Large intestine (tissue), 3 donors: Measurements from ENCODE around the gene SLC41A3. TPM values are rescaled to one million over a fixed set of nuclear protein-coding genes. Genes with fewer than 3 reads are reported as not detected.
"Not testable (repeated sequence)": the region's sequence is repeated elsewhere in the genome, so short reads cannot be mapped to it uniquely, and the experiment has no call there.

ENCODE experiments used
- DNase-seq, 2 donors: peaks; one replicate each; pipeline versions ENCODE4 v3.0.0 to v3.0.0-alpha.2; 2013
- H3K27ac ChIP-seq: one replicate; pipeline ENCODE4 v1.5.1; 2013; ENCODE audit warnings: low read length
- H3K27me3 ChIP-seq: 2 replicates; pipeline ENCODE4 v1.6.1; 2013; ENCODE audit warnings: low read length; ENCODE audit not compliant: control insufficient read depth, insufficient read depth
- H3K36me3 ChIP-seq: 2 replicates; pipeline ENCODE4 v1.6.1; 2013; ENCODE audit warnings: low read length; ENCODE audit not compliant: control insufficient read depth, insufficient read depth
- H3K4me1 ChIP-seq: one replicate; pipeline ENCODE4 v1.6.1; 2013; ENCODE audit warnings: low read length; ENCODE audit not compliant: control insufficient read depth, insufficient read depth
- H3K4me3 ChIP-seq: one replicate; pipeline ENCODE4 v1.5.1; 2013; ENCODE audit warnings: low read length
- H3K9me3 ChIP-seq: one replicate; pipeline ENCODE4 v1.6.1; 2013; ENCODE audit warnings: mild to moderate bottlenecking, low read depth, low read length, moderate library complexity; ENCODE audit not compliant: control insufficient read depth
- WGBS: methylation state at CpG from one replicate; pipeline ENCODE4 v1.1.5; 2013; ENCODE audit warnings: low lambda C conversion rate; ENCODE audit not compliant: insufficient coverage; 5-methylcytosine and 5-hydroxymethylcytosine counted together
- polyA plus RNA-seq: library from polyadenylated mRNA; unstranded; fragments of 120-200 nt; gene quantifications from one replicate; pipeline ENCODE4 v1.2.1, GENCODE V29; 2013

SLC41A3 gene
- polyA plus RNA-seq, 1 donor: 32.8 TPM

DNA sequence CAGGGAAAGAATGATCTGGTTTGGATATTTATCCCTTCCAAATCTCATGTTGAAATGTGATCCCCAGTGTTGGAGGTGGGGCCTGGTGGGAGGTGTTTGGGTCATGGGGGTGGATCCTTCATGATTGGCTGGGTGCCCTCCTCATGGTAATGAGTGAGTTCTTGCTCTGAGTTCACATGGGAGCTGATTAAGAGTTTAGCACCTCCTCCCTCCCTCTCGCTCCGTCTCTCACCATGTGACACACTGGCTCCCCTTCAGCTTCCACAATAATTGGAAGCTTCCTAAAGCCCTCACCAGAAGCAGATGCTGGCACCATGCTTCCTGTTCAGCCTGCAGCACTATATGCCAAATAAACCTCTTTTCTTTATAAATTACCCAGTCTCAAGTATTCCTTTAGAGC lies 45.1 kb downstream of the SLC41A3 start:
- H3K4me1 ChIP-seq, H3K27me3 ChIP-seq, DNase-seq, H3K9me3 ChIP-seq, H3K36me3 ChIP-seq, H3K4me3 ChIP-seq, H3K27ac ChIP-seq: not testable (repeated sequence)
- no CpG with 5 or more reads among the region's 2 CpGs for WGBS

DNA sequence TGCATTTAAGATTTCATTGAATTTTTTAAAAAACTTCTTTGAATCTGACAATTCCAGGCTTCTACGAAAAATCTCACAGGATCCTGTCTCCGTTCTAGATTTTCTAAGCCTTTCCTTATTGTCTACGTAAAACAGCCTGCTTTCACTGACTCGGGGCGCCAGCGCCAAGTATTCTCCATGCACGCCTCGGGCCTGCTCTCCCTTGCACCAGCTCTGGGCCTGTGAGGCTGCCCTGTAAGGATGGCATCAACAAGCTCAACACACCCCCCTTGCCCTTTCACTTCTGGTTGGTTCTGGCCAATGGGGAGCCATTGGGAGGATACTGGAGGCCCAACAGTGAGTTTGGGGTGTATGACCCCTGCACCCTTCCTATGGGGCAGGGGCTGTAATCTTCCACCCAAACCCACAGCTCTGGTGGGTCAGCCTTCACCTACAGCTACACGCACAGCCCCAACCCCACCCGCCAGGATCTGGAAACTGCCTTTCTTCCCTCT lies 47.8 kb downstream of the SLC41A3 start:
- H3K4me1 ChIP-seq: no peaks in the 10 kb centered on the region
- WGBS: no CpG with 5 or more reads among the region's 10 CpGs
- no peak overlapping the region for H3K4me3 ChIP-seq
- H3K9me3 ChIP-seq: no peaks in the 10 kb centered on the region
- DNase-seq: no peak
- no peak overlapping the region for H3K27ac ChIP-seq
- H3K27me3 ChIP-seq: no peaks in the 10 kb centered on the region
- H3K36me3 ChIP-seq: peaks cover 3% of the 10 kb centered on the region

DNA sequence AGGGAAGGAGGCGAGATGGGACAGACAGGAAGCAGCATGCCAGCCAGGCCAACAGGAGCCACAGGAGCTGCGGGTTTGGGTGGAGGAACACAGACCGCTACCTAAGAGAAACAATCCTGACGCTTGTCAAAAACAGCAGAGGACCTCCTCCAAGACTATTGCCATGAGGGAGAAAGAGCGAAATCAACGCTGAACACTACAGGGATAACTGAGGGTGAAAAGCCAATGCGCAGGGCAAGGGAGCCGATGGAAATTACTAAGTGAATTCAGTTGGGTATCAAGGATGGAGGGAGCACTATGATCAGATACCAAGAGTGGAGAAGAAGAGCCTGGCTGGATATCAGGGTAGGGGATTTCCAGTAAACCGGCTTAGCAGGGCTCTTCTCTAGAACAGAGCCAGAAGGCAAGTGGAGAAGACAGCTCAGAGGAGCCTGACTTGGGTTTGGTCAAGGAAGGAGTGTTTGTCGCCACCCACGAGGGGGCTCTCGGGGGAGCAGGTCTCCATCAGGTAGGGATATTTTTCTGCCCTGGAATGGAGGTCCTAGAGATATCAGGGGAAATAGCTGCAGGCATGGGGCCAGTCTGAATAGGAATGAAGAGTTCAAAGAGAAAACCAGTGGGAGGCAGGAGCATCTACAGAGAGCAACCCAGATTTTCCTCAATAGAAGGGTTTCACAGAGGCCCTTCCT lies 48.4 kb downstream of the SLC41A3 start:
- no peaks in the 10 kb centered on the region for H3K27me3 ChIP-seq
- H3K4me1 ChIP-seq: no peaks in the 10 kb centered on the region
- DNase-seq: no peak
- WGBS: 93% methylated on average over 3 of the region's 12 CpGs
- peaks cover 3% of the 10 kb centered on the region for H3K36me3 ChIP-seq
- no peaks in the 10 kb centered on the region for H3K9me3 ChIP-seq
- no peak overlapping the region for H3K27ac ChIP-seq
- H3K4me3 ChIP-seq: no peak overlapping the region

DNA sequence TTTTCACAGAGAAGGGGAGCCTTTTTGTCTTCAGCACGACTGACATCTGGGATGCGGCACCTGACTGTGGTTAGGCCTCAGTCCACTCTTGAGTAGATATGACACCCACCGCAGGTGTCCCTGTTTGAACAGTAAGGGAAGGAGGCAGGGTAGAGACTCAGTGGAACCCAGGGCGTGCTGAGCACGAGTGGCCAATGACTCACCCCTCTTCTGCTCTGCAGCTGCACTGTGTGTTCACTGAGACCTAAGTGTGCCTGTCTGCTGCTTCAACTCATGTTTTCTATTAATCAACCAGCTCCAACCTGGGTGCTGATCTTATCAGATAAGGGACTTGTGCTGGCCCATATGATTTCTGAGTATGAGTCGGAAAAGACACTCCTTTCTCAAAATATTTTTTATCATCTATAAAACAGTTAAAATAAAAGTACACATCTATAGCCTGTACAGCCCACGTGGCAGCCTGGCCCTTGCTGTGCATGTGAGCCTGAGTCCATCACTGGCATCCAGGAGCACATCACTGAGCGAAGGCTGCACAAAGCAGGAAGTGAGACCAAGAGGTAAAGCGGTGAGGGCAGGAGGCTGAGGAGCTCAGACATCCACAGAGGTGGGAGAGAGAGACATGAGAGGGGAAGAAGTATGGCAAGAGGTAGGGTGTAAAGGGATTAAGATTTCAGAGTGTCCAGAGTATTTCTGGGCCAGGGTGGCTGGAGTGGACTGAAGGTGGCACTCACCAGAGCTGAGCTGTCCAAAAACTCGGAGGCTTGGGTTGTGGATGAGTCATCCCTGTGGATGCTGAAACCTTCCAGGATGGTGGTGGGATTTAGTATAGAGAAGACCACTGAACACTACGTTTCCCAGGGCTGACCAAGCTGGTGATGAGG lies 49.2 kb downstream of the SLC41A3 start:
- DNase-seq: no peak
- WGBS: 0% methylated on average over 1 of the region's 11 CpGs
- no peak overlapping the region for H3K4me3 ChIP-seq

GRCh38 chr3:126033765-126034164 lies 50.2 kb downstream of the SLC41A3 start:
- H3K27ac ChIP-seq: no peak overlapping the region
- no peaks in the 10 kb centered on the region for H3K9me3 ChIP-seq
- no peaks in the 10 kb centered on the region for H3K27me3 ChIP-seq
- H3K4me1 ChIP-seq: no peaks in the 10 kb centered on the region
- WGBS: no CpG with 5 or more reads among the region's 5 CpGs
- peaks cover 3% of the 10 kb centered on the region for H3K36me3 ChIP-seq
- DNase-seq: no peak
- no peak overlapping the region for H3K4me3 ChIP-seq

More for the DNA sequence above, 49.2 kb downstream of the SLC41A3 start:
- no peaks in the 10 kb centered on the region for H3K27me3 ChIP-seq
- H3K27ac ChIP-seq: no peak overlapping the region
- H3K4me1 ChIP-seq: no peaks in the 10 kb centered on the region
- peaks cover 3% of the 10 kb centered on the region for H3K36me3 ChIP-seq
- H3K9me3 ChIP-seq: no peaks in the 10 kb centered on the region

GRCh38 chr3:126033051-126033745 lies 50.7 kb downstream of the SLC41A3 start:
- Histone ChIP-seq H3K27ac (no peak overlapping the region), H3K27me3 (no peaks in the 10 kb centered on the region), H3K4me3 (no peak overlapping the region), H3K4me1 (no peaks in the 10 kb centered on the region), H3K9me3 (peaks cover 5% of the 10 kb centered on the region), H3K36me3 (peaks cover 3% of the 10 kb centered on the region)
- 100% methylated on average over 1 of the region's 3 CpGs for WGBS
- no peak for DNase-seq

DNA sequence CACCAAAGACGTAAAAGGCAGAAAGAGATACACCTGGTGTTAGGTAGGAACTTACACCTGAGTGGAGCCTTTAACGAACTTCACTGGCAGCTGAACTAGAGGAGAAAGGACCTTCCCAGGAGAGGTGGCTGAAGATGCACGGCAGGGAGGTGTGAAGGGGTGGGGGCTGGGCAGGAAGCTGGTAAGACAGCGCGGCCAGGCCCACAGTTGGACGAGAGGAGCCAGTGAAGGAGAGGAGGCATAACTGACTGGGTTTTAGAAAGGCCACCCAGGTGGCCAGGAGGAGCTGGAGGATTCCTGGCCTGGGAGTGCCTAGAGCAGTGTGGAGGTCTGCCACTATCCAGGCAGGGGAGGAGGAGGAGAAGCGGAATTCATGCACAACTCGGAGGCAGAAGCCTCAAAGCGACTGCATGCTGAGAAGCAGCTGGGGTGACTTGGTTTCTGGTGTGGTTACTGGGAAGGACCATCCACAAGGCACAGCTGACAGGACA lies 51.9 kb downstream of the SLC41A3 start:
- DNase-seq: no peak
- WGBS: no CpG with 5 or more reads among the region's 9 CpGs
- no peak overlapping the region for H3K27ac ChIP-seq
- peaks cover 10% of the 10 kb centered on the region for H3K9me3 ChIP-seq
- H3K4me1 ChIP-seq: no peaks in the 10 kb centered on the region
- H3K36me3 ChIP-seq: peaks cover 3% of the 10 kb centered on the region
- no peak overlapping the region for H3K4me3 ChIP-seq
- no peaks in the 10 kb centered on the region for H3K27me3 ChIP-seq

GRCh38 chr3:126030455-126030854 lies 53.5 kb downstream of the SLC41A3 start:
- Histone ChIP-seq H3K27me3 (no peaks in the 10 kb centered on the region), H3K4me3 (no peak overlapping the region), H3K9me3 (peaks cover 10% of the 10 kb centered on the region), H3K4me1 (no peaks in the 10 kb centered on the region), H3K36me3 (peaks cover 5% of the 10 kb centered on the region), H3K27ac (no peak overlapping the region)
- WGBS: 50% methylated on average over 1 of the region's 1 CpG
- no peak for DNase-seq

DNA sequence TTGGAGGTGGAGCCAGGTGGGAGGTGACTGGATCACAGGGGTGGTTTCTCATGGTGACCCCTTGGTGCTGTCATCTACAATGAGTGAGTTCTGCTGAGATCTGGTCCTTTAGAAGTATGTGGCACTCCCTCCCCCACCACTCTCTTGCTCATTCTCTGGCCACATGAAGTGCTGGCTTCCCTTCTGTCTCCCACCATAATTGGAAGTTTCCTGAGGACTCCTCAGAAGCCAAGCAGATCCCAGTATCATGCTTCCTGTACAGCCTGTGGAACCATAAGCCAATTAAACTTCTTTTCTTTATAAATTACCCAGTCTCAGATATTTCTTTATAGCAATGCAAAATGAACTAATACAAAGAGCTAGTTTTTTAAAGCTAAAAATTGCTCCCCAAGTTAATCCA lies 54.7 kb downstream of the SLC41A3 start:
- H3K27ac ChIP-seq: no peak overlapping the region
- no peak for DNase-seq
- H3K36me3 ChIP-seq: peaks cover 10% of the 10 kb centered on the region

GRCh38 chr3:126028096-126028495 lies 55.8 kb downstream of the SLC41A3 start:
- no peak for DNase-seq
- Histone ChIP-seq H3K4me1 (no peaks in the 10 kb centered on the region), H3K27me3 (no peaks in the 10 kb centered on the region), H3K27ac (no peak overlapping the region), H3K36me3 (peaks cover 12% of the 10 kb centered on the region), H3K9me3 (peaks cover 10% of the 10 kb centered on the region), H3K4me3 (no peak overlapping the region)
- WGBS: no CpG with 5 or more reads among the region's 4 CpGs

More for the DNA sequence above, 54.7 kb downstream of the SLC41A3 start:
- Histone ChIP-seq H3K27me3 (no peaks in the 10 kb centered on the region), H3K4me1 (no peaks in the 10 kb centered on the region), H3K9me3 (peaks cover 10% of the 10 kb centered on the region), H3K4me3 (no peak overlapping the region)
